Thyroid gland (tissue), 4 donors: ENCODE results near the gene SYTL2. TPM values are rescaled to one million over a fixed set of nuclear protein-coding genes. Genes with fewer than 3 reads are reported as not detected.
"Not testable (repeated sequence)": the region's sequence is repeated elsewhere in the genome, so short reads cannot be mapped to it uniquely, and the experiment has no call there.

Source experiments
- DNase-seq, 2 donors: peaks; one replicate each; pipeline ENCODE4 v3.0.0-alpha.2; 2019
- H3K27ac ChIP-seq, 3 donors: fragments of 200-600 bp; sonication (generic); 1 replicate in 2 of 3; 2 replicates in 1 of 3; pipeline ENCODE4 v1.5.1; 2016 to 2019; ENCODE audit warnings: mild to moderate bottlenecking in 1 of 3, moderate library complexity in 1 of 3
- H3K27me3 ChIP-seq: fragments of 200-600 bp; sonication (generic); one replicate; pipeline ENCODE4 v1.5.1; 2019
- H3K36me3 ChIP-seq, 2 donors: fragments of 200-600 bp; sonication (generic); one replicate each; pipeline ENCODE4 v1.5.1; 2016 to 2019
- H3K4me1 ChIP-seq, 2 donors: fragments of 200-600 bp; sonication (generic); one replicate each; pipeline ENCODE4 v1.5.1; 2017 to 2019
- H3K4me3 ChIP-seq, 3 donors: fragments of 200-600 bp; sonication (generic); replicated peaks in 1 of 3; 1 replicate in 2 of 3; 2 replicates in 1 of 3; pipeline ENCODE4 v1.5.1; 2016; ENCODE audit warnings: mild to moderate bottlenecking in 1 of 3
- H3K9me3 ChIP-seq: fragments of 200-600 bp; sonication (generic); one replicate; pipeline ENCODE4 v1.5.1; 2017
- POLR2A ChIP-seq, 2 donors: fragments of 450-650 bp; IDR thresholded peaks; one replicate each; pipeline ENCODE4 v1.6.1; 2017; ENCODE audit warnings: antibody characterized with exemption in 2 of 2, mild to moderate bottlenecking in 2 of 2, moderate library complexity in 1 of 2
- WGBS, 2 donors: methylation state at CpG; one replicate each; pipeline ENCODE4 v1.1.5; 2017; 5-methylcytosine and 5-hydroxymethylcytosine counted together
- intact Hi-C: fragments of 100-400 bp; cut with DNase I; formaldehyde crosslinking; loops from one replicate; pipeline ENCODE4 v1.15.1; 2023
- total RNA-seq, 4 donors: library from RNA; depleted of rRNA; stranded (reverse); fragments of >200 nt; gene quantifications; one replicate each; pipeline ENCODE4 v1.2.3, GENCODE V29; 2016
- TF ChIP-seq, protein P1 (sequence below), 6 experiments: fragments of 200-600 bp in 3 of 6; fragments of 450-650 bp in 3 of 6; sonication (generic) in 3 of 6; IDR thresholded peaks; one replicate each; pipeline ENCODE4 v1.5.1; 2016 to 2019; ENCODE audit warnings: antibody characterized with exemption in 6 of 6, mild to moderate bottlenecking in 2 of 6, inconsistent platforms in 1 of 6, moderate library complexity in 1 of 6

Gene SYTL2
- total RNA-seq, 4 donors from 2014 or later: 4.5 to 18.8 (median 9.0) TPM

DNA sequence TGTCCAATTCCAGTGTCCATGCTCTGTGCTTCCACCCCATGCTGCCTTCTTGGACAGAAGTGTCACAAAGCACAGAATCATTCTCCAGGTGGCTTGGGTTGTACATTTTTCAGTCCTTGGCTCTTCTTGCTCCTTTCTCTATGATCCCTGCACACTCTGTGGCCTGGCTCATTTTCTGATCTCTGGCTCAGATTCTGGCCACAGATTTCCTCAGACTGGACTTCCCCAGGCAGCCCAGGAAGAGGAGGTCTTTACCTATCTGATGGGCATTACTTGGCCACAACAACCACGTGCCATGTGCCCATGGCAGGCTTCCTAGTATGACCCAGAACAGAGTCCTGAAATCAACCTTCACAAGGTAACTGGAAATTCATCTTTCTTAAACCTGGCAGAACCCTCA lies 27.2 kb downstream of the SYTL2 start:
- no peak overlapping the region for H3K27ac ChIP-seq
- 60 to 64% methylated on average over 1 of the region's 1 CpG for WGBS, 2 donors
- intact Hi-C loops: no loop called here
- no peak overlapping the region for H3K4me3 ChIP-seq
- no peaks in the 10 kb centered on the region for H3K9me3 ChIP-seq
- TF ChIP-seq, protein P1, sequence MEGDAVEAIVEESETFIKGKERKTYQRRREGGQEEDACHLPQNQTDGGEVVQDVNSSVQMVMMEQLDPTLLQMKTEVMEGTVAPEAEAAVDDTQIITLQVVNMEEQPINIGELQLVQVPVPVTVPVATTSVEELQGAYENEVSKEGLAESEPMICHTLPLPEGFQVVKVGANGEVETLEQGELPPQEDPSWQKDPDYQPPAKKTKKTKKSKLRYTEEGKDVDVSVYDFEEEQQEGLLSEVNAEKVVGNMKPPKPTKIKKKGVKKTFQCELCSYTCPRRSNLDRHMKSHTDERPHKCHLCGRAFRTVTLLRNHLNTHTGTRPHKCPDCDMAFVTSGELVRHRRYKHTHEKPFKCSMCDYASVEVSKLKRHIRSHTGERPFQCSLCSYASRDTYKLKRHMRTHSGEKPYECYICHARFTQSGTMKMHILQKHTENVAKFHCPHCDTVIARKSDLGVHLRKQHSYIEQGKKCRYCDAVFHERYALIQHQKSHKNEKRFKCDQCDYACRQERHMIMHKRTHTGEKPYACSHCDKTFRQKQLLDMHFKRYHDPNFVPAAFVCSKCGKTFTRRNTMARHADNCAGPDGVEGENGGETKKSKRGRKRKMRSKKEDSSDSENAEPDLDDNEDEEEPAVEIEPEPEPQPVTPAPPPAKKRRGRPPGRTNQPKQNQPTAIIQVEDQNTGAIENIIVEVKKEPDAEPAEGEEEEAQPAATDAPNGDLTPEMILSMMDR (IDR thresholded peaks at IDR 0.05): no peak
- TF ChIP-seq POLR2A (IDR thresholded peaks at IDR 0.05): no peak
- DNase-seq: no peak
- no peaks in the 10 kb centered on the region for H3K4me1 ChIP-seq
- no peaks in the 10 kb centered on the region for H3K36me3 ChIP-seq
- no peaks in the 10 kb centered on the region for H3K27me3 ChIP-seq

GRCh38 chr11:85780780-85781517 lies 30.0 kb downstream of the SYTL2 start:
- H3K9me3 ChIP-seq, H3K27ac ChIP-seq, H3K27me3 ChIP-seq, H3K4me3 ChIP-seq, H3K4me1 ChIP-seq, intact Hi-C loops, DNase-seq, H3K36me3 ChIP-seq: not testable (repeated sequence)
- 91 to 93% methylated on average over 3 of the region's 3 CpGs for WGBS, 2 donors

- Histone ChIP-seq H3K4me3 (no peak overlapping the region), H3K4me1 (no peaks in the 10 kb centered on the region), H3K27ac (no peak overlapping the region), H3K27me3 (no peaks in the 10 kb centered on the region), H3K9me3 (no peaks in the 10 kb centered on the region), H3K36me3 (no peaks in the 10 kb centered on the region)
- intact Hi-C loops: no loop called here
- WGBS, 2 donors: 63 to 82% methylated on average over 3 of the region's 3 CpGs
- TF ChIP-seq, protein P1 (IDR thresholded peaks at IDR 0.05): no peak
- no peak for TF ChIP-seq POLR2A (IDR thresholded peaks at IDR 0.05)
- no peak for DNase-seq
Observed at GRCh38 chr11:85779956-85780640, 30.8 kb downstream of the SYTL2 start.

DNA sequence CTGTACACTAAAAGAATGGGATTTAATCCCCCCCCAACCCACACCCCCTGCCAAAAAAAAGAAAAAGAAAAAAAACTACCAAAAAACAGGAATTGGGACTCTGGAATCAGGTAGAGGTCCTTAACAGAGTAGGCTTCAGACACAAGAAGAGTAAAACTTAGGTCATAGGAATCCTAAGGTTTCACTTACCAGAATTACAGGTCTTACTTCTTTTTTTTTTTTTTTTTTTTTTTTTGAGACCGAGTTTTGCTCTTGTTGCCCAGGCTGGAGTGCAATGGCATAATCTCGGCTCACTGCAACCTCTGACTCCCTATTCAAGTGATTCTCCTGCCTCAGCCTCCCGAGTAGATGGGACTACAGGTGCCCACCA lies 33.4 kb downstream of the SYTL2 start:
- intact Hi-C loops, H3K27me3 ChIP-seq, H3K4me3 ChIP-seq, H3K9me3 ChIP-seq, H3K27ac ChIP-seq, DNase-seq, H3K4me1 ChIP-seq, H3K36me3 ChIP-seq: not testable (repeated sequence)
- WGBS, 2 donors: 84 to 86% methylated on average over 3 of the region's 3 CpGs

DNA sequence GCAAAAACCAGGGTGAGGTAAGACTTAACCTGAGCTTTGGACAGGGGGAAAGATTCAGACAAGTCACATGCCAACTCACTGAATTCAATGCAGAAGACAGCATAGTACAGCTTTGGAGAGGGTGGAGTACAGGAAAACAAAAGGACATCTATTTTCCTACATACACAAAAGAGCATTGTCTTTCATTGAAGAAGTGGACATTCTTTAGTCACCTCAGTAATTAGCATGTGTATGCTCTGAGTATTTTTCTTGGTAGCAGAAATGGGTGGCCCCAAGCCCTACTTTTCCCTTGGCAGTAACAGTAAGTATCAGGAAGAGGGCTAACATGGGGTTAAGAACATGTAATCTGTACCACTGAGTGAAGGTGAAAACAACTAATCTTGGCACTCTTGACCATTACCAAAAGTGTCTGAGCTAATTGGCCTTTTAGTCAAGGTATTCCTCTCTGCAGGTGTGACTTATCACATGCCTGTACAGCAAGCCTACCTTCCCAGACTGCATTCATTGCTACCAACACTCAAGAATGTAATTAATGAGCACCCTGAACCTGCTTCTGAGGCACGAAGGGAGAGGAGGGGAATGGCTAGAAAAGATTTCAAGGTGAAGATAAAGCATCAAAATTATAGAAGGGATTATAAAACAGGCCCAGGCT lies 33.9 kb downstream of the SYTL2 start:
- H3K27me3 ChIP-seq: no peaks in the 10 kb centered on the region
- no peak overlapping the region for H3K4me3 ChIP-seq
- no peaks in the 10 kb centered on the region for H3K4me1 ChIP-seq
- no peak for DNase-seq
- 50 to 57% methylated on average over 1 of the region's 1 CpG for WGBS, 2 donors
- no peak overlapping the region for H3K27ac ChIP-seq
- H3K9me3 ChIP-seq: no peaks in the 10 kb centered on the region
- intact Hi-C loops: no loop called here
- H3K36me3 ChIP-seq: no peaks in the 10 kb centered on the region
- TF ChIP-seq, protein P1 (IDR thresholded peaks at IDR 0.05): no peak
- no peak for TF ChIP-seq POLR2A (IDR thresholded peaks at IDR 0.05)
